HepG2 (cell line): ENCODE measurements around the gene GALR3. TPM values are rescaled to one million over a fixed set of nuclear protein-coding genes. Genes with fewer than 3 reads are reported as not detected.

ENCODE experiments used
- AKAP8 ChIP-seq: sonication (generic); formaldehyde crosslinking; IDR thresholded peaks from 2 replicates; pipeline ENCODE4 v1.5.1; 2020; ENCODE audit warnings: mild to moderate bottlenecking, missing genetic modification reagents
- ARID2 ChIP-seq: sonication (generic); formaldehyde crosslinking; IDR thresholded peaks from 2 replicates; pipeline ENCODE4 v1.8.1; 2022; ENCODE audit warnings: mild to moderate bottlenecking, missing genetic modification reagents, borderline replicate concordance
- ATRX ChIP-seq: sonication (generic); formaldehyde crosslinking; IDR thresholded peaks from 2 replicates; pipeline ENCODE4 v1.4.0; 2020; ENCODE audit warnings: missing genetic modification reagents, borderline replicate concordance
- CBFB ChIP-seq: sonication (generic); formaldehyde crosslinking; IDR thresholded peaks from 2 replicates; pipeline ENCODE4 v1.4.0; 2020; ENCODE audit warnings: missing genetic modification reagents
- CEBPG ChIP-seq: IDR thresholded peaks from 2 replicates; pipeline ENCODE4 v1.6.1; 2016
- EHMT2 ChIP-seq: fragments of 200-600 bp; sonication (generic); IDR thresholded peaks from 2 replicates; pipeline ENCODE4 v1.7.0; 2017; ENCODE audit warnings: antibody characterized with exemption, low read depth, low read length, borderline replicate concordance
- ELF1 ChIP-seq: sonication (generic); formaldehyde crosslinking; IDR thresholded peaks from 2 replicates; pipeline ENCODE4 v1.4.0; 2020; ENCODE audit warnings: missing genetic modification reagents
- GMEB2 ChIP-seq: IDR thresholded peaks from 2 replicates; pipeline ENCODE4 v1.6.1; 2016; ENCODE audit warnings: missing biosample characterization, missing genetic modification reagents, low read depth
- HNRNPH1 ChIP-seq: fragments of 200-400 bp; formaldehyde crosslinking; optimal IDR thresholded peaks from 2 replicates; pipeline ENCODE3; 2017; ENCODE audit warnings: mild to moderate bottlenecking, low read depth, low read length
- KAT7 ChIP-seq: IDR thresholded peaks from 2 replicates; pipeline ENCODE4 v1.6.1; 2018; ENCODE audit warnings: borderline replicate concordance, missing compliant biosample characterization
- MED1 ChIP-seq: sonication (generic); formaldehyde crosslinking; IDR thresholded peaks from 2 replicates; pipeline ENCODE4 v1.4.0; 2020; ENCODE audit warnings: missing genetic modification reagents
- NFE2 ChIP-seq: sonication (generic); formaldehyde crosslinking; IDR thresholded peaks from 2 replicates; pipeline ENCODE4 v1.4.0; 2020; ENCODE audit warnings: missing genetic modification reagents
- NFIC ChIP-seq: IDR thresholded peaks from 2 replicates; pipeline ENCODE4 v1.6.1; 2012; ENCODE audit warnings: mild to moderate bottlenecking, low read length, inconsistent platforms
- PHF20 ChIP-seq: sonication (generic); formaldehyde crosslinking; IDR thresholded peaks from 2 replicates; pipeline ENCODE4 v1.5.0; 2020; ENCODE audit warnings: mild to moderate bottlenecking, missing genetic modification reagents
- RBM39 ChIP-seq: fragments of 200-400 bp; formaldehyde crosslinking; IDR thresholded peaks from one replicate; pipeline ENCODE4 v1.6.1; 2018; ENCODE audit warnings: antibody characterized with exemption, mild to moderate bottlenecking, low read depth, low read length; ENCODE audit not compliant: poor library complexity, severe bottlenecking
- STAT6 ChIP-seq: sonication (generic); formaldehyde crosslinking; IDR thresholded peaks from 2 replicates; pipeline ENCODE4 v1.4.0; 2020; ENCODE audit warnings: missing genetic modification reagents, mild to moderate bottlenecking, borderline replicate concordance
- TRIM24 ChIP-seq: sonication (generic); formaldehyde crosslinking; IDR thresholded peaks from 2 replicates; pipeline ENCODE4 v1.8.0; 2022; ENCODE audit warnings: mild to moderate bottlenecking, missing genetic modification reagents
- YY1 ChIP-seq: IDR thresholded peaks from 2 replicates; pipeline ENCODE4 v1.6.1; 2011; ENCODE audit warnings: low read length, low read depth, moderate library complexity, mild to moderate bottlenecking; ENCODE audit not compliant: insufficient read depth, insufficient replicate concordance
- ZFP36L2 ChIP-seq: sonication (generic); formaldehyde crosslinking; IDR thresholded peaks from 2 replicates; pipeline ENCODE4 v1.4.0; 2020; ENCODE audit warnings: missing genetic modification reagents
- ZNF350 ChIP-seq: sonication (generic); formaldehyde crosslinking; IDR thresholded peaks from 2 replicates; pipeline ENCODE4 v1.4.0; 2020; ENCODE audit warnings: mild to moderate bottlenecking, low read depth, missing genetic modification reagents, borderline replicate concordance
- ZNF766 ChIP-seq: sonication (generic); formaldehyde crosslinking; IDR thresholded peaks from 2 replicates; pipeline ENCODE4 v1.5.0; 2020; ENCODE audit warnings: missing genetic modification reagents, borderline replicate concordance
- ZNF777 ChIP-seq: sonication (generic); formaldehyde crosslinking; IDR thresholded peaks from 2 replicates; pipeline ENCODE4 v1.4.0; 2020; ENCODE audit warnings: missing genetic modification reagents
- ZNF800 ChIP-seq: sonication (generic); formaldehyde crosslinking; IDR thresholded peaks from 2 replicates; pipeline ENCODE4 v1.4.0; 2020; ENCODE audit warnings: missing genetic modification reagents
- ZNF850 ChIP-seq: sonication (generic); formaldehyde crosslinking; conservative IDR thresholded peaks from 2 replicates; pipeline ENCODE4 v1.9.0; 2021; ENCODE audit warnings: mild to moderate bottlenecking, missing genetic modification reagents
- ZNF891 ChIP-seq: sonication (generic); formaldehyde crosslinking; IDR thresholded peaks from 2 replicates; pipeline ENCODE4 v1.5.0; 2020; ENCODE audit warnings: mild to moderate bottlenecking, missing genetic modification reagents
- polyA plus RNA-seq, 8 experiments: library from polyadenylated mRNA; depleted of rRNA in 3 of 8; stranded (reverse) in 7 of 8; unstranded in 1 of 8; fragments of >200 nt; fragmentation: Illumina TruSeq in 4 of 8; extraction: Trizol in 4 of 8; gene quantifications; 2 replicates each; pipeline versions ENCODE4 v1.2.1 to v1.2.3, GENCODE V29; 2011 to 2016; ENCODE audit warnings: low read depth in 4 of 8, missing spikeins in 1 of 8, mixed read lengths in 1 of 8; ENCODE audit not compliant: insufficient read depth in 1 of 8
- total RNA-seq, 5 experiments: library from RNA; depleted of rRNA; stranded (reverse); fragments of >200 nt; fragmentation: Illumina TruSeq; extraction: Trizol; gene quantifications; 2 replicates each; pipeline ENCODE4 v1.2.3, GENCODE V29; 2016; ENCODE audit warnings: low read depth in 1 of 5

GALR3 gene
- total and polyA plus RNA-seq, 2 of the 13 experiments (the other 11 are each of a cell fraction or from before 2014, with no cell fraction given) = 0.13 TPM; not detected in 1

- no peak for TF ChIP-seq GMEB2 (CRISPR knock-in tag)
- TF ChIP-seq RBM39 = no peak
- no peak for TF ChIP-seq HNRNPH1
- no peak for TF ChIP-seq ARID2
- TF ChIP-seq ZNF850 = no peak
- no peak for TF ChIP-seq ATRX (CRISPR knock-in tag)
- 0 out of 2 replicates have a peak, but pooled peaks have one; percentile 24 for TF ChIP-seq KAT7
- no peak for TF ChIP-seq ZNF891 (CRISPR knock-in tag)
- TF ChIP-seq ZNF350 = peak; percentile 22; the same call in 1 of the 2 replicates
- TF ChIP-seq TRIM24 (CRISPR knock-in tag) = no peak
- peak; percentile 33; the same call in 1 of the 2 replicates for TF ChIP-seq PHF20 (CRISPR knock-in tag)
- TF ChIP-seq MED1 (CRISPR knock-in tag) = peak; percentile 11; the same call in 1 of the 2 replicates
- TF ChIP-seq ZFP36L2 (CRISPR knock-in tag) = no peak
- TF ChIP-seq EHMT2 = no peak
- peak; percentile 74 for TF ChIP-seq CEBPG
- no peak for TF ChIP-seq ZNF800 (CRISPR knock-in tag)
- peak; percentile 62; the same call in 1 of the 2 replicates for TF ChIP-seq CBFB
- TF ChIP-seq ZNF766 (CRISPR knock-in tag) = peak; percentile 76; the same call in 1 of the 2 replicates
- no peak for TF ChIP-seq ZNF777
- 0 out of 2 replicates have a peak, but pooled peaks have one; percentile 1 for TF ChIP-seq STAT6 (CRISPR knock-in tag)
- TF ChIP-seq ELF1 (CRISPR knock-in tag) = peak; percentile 73
- peak; percentile 67 for TF ChIP-seq YY1
- 0 out of 2 replicates have a peak, but pooled peaks have one; percentile 38 for TF ChIP-seq AKAP8 (CRISPR knock-in tag)
- TF ChIP-seq NFIC = peak; percentile 62
- TF ChIP-seq NFE2 (CRISPR knock-in tag) = no peak
Measured at GRCh38 chr22:37802310-37803194, 20.6 kb upstream of the GALR3 start (continued).
